HCT116 (cell line): ENCODE measurements around the gene PIGQ. TPM values are rescaled to one million over a fixed set of nuclear protein-coding genes. Genes with fewer than 3 reads are reported as not detected.

Experiments used
- ATAC-seq: fragments of 200-7000 bp; cut with Tn5 transposase; 2 replicates; pipeline ENCODE4 v1.9.1; 2020; ENCODE audit warnings: mild to moderate bottlenecking, moderate library complexity
- BruUV-seq: library from RNA; stranded (reverse); fragments of 400-500 nt; replicated peaks from 2 replicates; lab custom pipeline; 2021; lab: Mats Ljungman, UMichigan
- CTCF ChIA-PET: fragments of 300-600 bp; sonication (Branson Sonifier 250); formaldehyde crosslinking; loops from one replicate; lab custom pipeline; 2021; ENCODE audit warnings: antibody characterized with exemption; lab: Charles Lee
- POLR2A ChIA-PET: fragments of 300-600, 350-600 bp; sonication (Branson Sonifier 250); formaldehyde crosslinking; loops from one replicate; lab custom pipeline; 2021; ENCODE audit warnings: antibody characterized with exemption; lab: Charles Lee
- RAD21 ChIA-PET, 2 experiments: fragments of 300-600 bp; sonication (Branson Sonifier 250); formaldehyde crosslinking; loops; one replicate each; lab custom pipeline; 2023; ENCODE audit warnings: low total read pairs in 2 of 2; ENCODE audit not compliant: uncharacterized antibody in 2 of 2, unreplicated experiment in 2 of 2, low non-redundant PET in 1 of 2; lab: Charles Lee
- DNase-seq: peaks from one replicate; pipeline ENCODE4 v3.0.0-alpha.2; 2010; ENCODE audit warnings: low read depth, low spot score
- H2AFZ ChIP-seq: fragments of 200-600 bp; shearing (Covaris generic), sonication (generic); 2 replicates; pipeline ENCODE4 v1.6.1; 2017; ENCODE audit warnings: low read depth, mixed run types, mixed read lengths, antibody characterized with exemption, low read length; ENCODE audit not compliant: poor library complexity, severe bottlenecking
- H3K27ac ChIP-seq: 2 replicates; pipeline ENCODE4 v1.5.1; 2012; ENCODE audit warnings: low read depth, low read length
- H3K27me3 ChIP-seq: fragments of 200-600 bp; sonication (generic); 2 replicates; pipeline ENCODE4 v1.6.1; 2016; ENCODE audit warnings: mixed run types, low read length, mixed read lengths; ENCODE audit not compliant: insufficient read depth
- H3K36me3 ChIP-seq, 2 experiments: fragments of 200-500 bp in 1 of 2; fragments of 200-600 bp in 1 of 2; sonication (Bioruptor generic) in 1 of 2; sonication (generic) in 1 of 2; 2 replicates each; pipeline versions ENCODE4 v1.5.1 to v1.6.1; 2014 to 2016; ENCODE audit warnings: low read length in 2 of 2, inconsistent platforms in 1 of 2, mixed read lengths in 1 of 2, mixed run types in 1 of 2; ENCODE audit not compliant: insufficient read depth in 2 of 2, control insufficient read depth in 1 of 2
- H3K4me1 ChIP-seq, 2 experiments: fragments of 200-600 bp in 1 of 2; sonication (generic) in 1 of 2; 2 replicates each; pipeline versions ENCODE4 v1.5.1 to v1.6.1; 2012 to 2017; ENCODE audit warnings: low read length in 2 of 2, inconsistent platforms in 1 of 2, mild to moderate bottlenecking in 1 of 2, mixed read lengths in 1 of 2, mixed run types in 1 of 2, moderate library complexity in 1 of 2; ENCODE audit not compliant: insufficient read depth in 2 of 2, control insufficient read depth in 1 of 2
- H3K4me2 ChIP-seq: fragments of 200-600 bp; sonication (generic); 2 replicates; pipeline ENCODE4 v1.6.1; 2017; ENCODE audit warnings: mixed run types, low read length, mixed read lengths
- H3K4me3 ChIP-seq, 2 experiments: fragments of 200-600 bp in 1 of 2; sonication (generic) in 1 of 2; replicated peaks in 1 of 2; 2 replicates each; pipeline ENCODE4 v1.5.1; 2011 to 2016; ENCODE audit warnings: low read length in 2 of 2, control low read depth in 1 of 2, low read depth in 1 of 2, mild to moderate bottlenecking in 1 of 2, mixed read lengths in 1 of 2, mixed run types in 1 of 2
- H3K79me2 ChIP-seq: fragments of 200-600 bp; sonication (generic); 2 replicates; pipeline ENCODE4 v1.6.1; 2017; ENCODE audit warnings: mild to moderate bottlenecking, mixed run types, low read length, moderate library complexity, mixed read lengths; ENCODE audit not compliant: insufficient read depth
- H3K9ac ChIP-seq: fragments of 200-600 bp; sonication (generic); 2 replicates; pipeline ENCODE4 v1.6.1; 2016; ENCODE audit warnings: low read length, mixed read lengths
- H3K9me2 ChIP-seq: fragments of 200-600 bp; sonication (generic), shearing (Covaris generic); 2 replicates; pipeline ENCODE4 v1.6.1; 2017; ENCODE audit warnings: mixed run types, mild to moderate bottlenecking, moderate library complexity; ENCODE audit not compliant: insufficient read depth
- H3K9me3 ChIP-seq, 2 experiments: fragments of 200-500 bp in 1 of 2; fragments of 200-600 bp in 1 of 2; sonication (Bioruptor generic) in 1 of 2; sonication (generic) in 1 of 2; 2 replicates each; pipeline ENCODE4 v1.6.1; 2014 to 2017; ENCODE audit warnings: low read length in 2 of 2, mixed read lengths in 2 of 2, inconsistent platforms in 1 of 2, low read depth in 1 of 2, mild to moderate bottlenecking in 1 of 2, mixed run types in 1 of 2, moderate library complexity in 1 of 2; ENCODE audit not compliant: control insufficient read depth in 1 of 2, insufficient read depth in 1 of 2
- H4K20me1 ChIP-seq: fragments of 200-600 bp; sonication (generic), shearing (Covaris generic); 2 replicates; pipeline ENCODE4 v1.6.1; 2017; ENCODE audit warnings: mixed run types, mild to moderate bottlenecking, moderate library complexity; ENCODE audit not compliant: insufficient read depth
- CBX3 ChIP-seq: IDR thresholded peaks from 2 replicates; pipeline ENCODE4 v1.6.1; 2012; ENCODE audit warnings: low read depth
- CEBPB ChIP-seq: IDR thresholded peaks from 2 replicates; pipeline ENCODE4 v1.6.1; 2012; ENCODE audit warnings: low read depth
- ELF1 ChIP-seq: IDR thresholded peaks from 2 replicates; pipeline ENCODE4 v1.6.1; 2012; ENCODE audit warnings: low read depth, borderline replicate concordance
- EZH2 ChIP-seq: fragments of 200-600 bp; sonication (generic); IDR thresholded peaks from 2 replicates; pipeline ENCODE4 v1.6.1; 2017; ENCODE audit warnings: antibody characterized with exemption, mixed run types
- JUND ChIP-seq: IDR thresholded peaks from 2 replicates; pipeline ENCODE4 v1.6.1; 2012
- POLR2A ChIP-seq: IDR thresholded peaks from 2 replicates; pipeline ENCODE4 v1.7.0; 2011; ENCODE audit warnings: borderline replicate concordance; ENCODE audit not compliant: insufficient read depth, insufficient read length; ENCODE audit errors: extremely low read depth
- POLR2AphosphoS5 ChIP-seq: IDR thresholded peaks from 2 replicates; pipeline ENCODE4 v1.6.1; 2011; ENCODE audit warnings: mild to moderate bottlenecking, low read depth, low read length, moderate library complexity
- RAD21 ChIP-seq: IDR thresholded peaks from 2 replicates; pipeline ENCODE4 v1.6.1; 2012; ENCODE audit warnings: low read depth, mild to moderate bottlenecking
- SIN3A ChIP-seq: IDR thresholded peaks from 2 replicates; pipeline ENCODE4 v1.6.1; 2012; ENCODE audit warnings: low read depth
- SP1 ChIP-seq: IDR thresholded peaks from 2 replicates; pipeline ENCODE4 v1.6.1; 2012; ENCODE audit warnings: low read depth
- SRF ChIP-seq: IDR thresholded peaks from 2 replicates; pipeline ENCODE4 v1.6.1; 2012; ENCODE audit warnings: low read depth
- YY1 ChIP-seq: IDR thresholded peaks from 2 replicates; pipeline ENCODE4 v1.6.1; 2011; ENCODE audit warnings: low read length, low read depth, moderate library complexity, mild to moderate bottlenecking; ENCODE audit not compliant: insufficient replicate concordance; ENCODE audit errors: extremely low read depth
- ZFX ChIP-seq: fragments of 450-650 bp; IDR thresholded peaks from 2 replicates; pipeline ENCODE4 v1.6.1; 2017
- ZNF274 ChIP-seq: fragments of 200-500 bp; sonication (Bioruptor generic); IDR thresholded peaks from 2 replicates; pipeline ENCODE4 v1.6.1; 2014; ENCODE audit warnings: mild to moderate bottlenecking, low read depth, low read length, inconsistent platforms
- intact Hi-C: fragments of 100-400 bp; cut with micrococcal nuclease; formaldehyde crosslinking; loops from 2 replicates; pipeline ENCODE4 v1.10.0; 2022
- total RNA-seq: library from RNA; stranded (reverse); gene quantifications from one replicate; pipeline ENCODE4 v1.2.1, GENCODE V29; 2021; ENCODE audit not compliant: unreplicated experiment
- TF ChIP-seq, protein P1 (sequence below): IDR thresholded peaks from 2 replicates; pipeline ENCODE4 v1.6.1; 2012
- TF ChIP-seq, protein P2 (sequence below): IDR thresholded peaks from 2 replicates; pipeline ENCODE4 v1.6.1; 2012; ENCODE audit warnings: low read depth
- TF ChIP-seq, protein P3 (sequence below): IDR thresholded peaks from 2 replicates; pipeline ENCODE4 v1.6.1; 2012
- TF ChIP-seq, protein P4 (sequence below): IDR thresholded peaks from 2 replicates; pipeline ENCODE4 v1.6.1; 2011; ENCODE audit warnings: mild to moderate bottlenecking, low read length, moderate library complexity; ENCODE audit not compliant: insufficient replicate concordance; ENCODE audit errors: extremely low read depth

PIGQ gene
- total RNA-seq, 1 experiment from 2014 or later = 21.0 TPM

DNA sequence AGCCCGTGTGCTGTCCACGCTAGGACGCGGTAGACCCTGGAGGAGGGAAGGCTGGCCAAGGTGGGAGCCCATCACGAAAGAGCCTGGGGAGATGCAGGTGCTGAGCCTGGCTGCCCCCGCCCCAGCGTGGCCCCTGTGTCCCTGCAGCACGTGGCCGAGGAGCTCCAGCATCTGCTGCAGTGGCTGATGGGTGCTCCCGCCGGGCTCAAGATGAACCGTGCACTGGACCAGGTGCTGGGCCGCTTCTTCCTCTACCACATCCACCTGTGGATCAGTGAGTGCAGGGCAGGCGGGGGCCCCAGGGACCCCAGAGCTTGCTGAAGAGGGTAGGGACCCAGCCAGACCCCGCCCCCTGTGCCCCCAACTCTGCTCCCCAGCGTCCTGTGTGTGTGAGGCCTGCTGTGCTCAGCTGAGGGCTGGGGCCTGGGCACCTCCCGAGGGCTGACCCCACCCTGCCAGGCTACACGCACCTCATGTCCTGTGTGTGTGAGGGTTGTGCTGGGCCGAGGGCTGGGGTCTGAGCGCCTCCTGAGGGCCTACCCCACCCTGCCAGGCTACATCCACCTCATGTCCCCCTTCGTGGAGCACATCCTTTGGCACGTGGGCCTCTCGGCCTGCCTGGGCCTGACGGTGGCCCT lies 8.6 kb downstream of the PIGQ start:
- Histone ChIP-seq H3K27me3 (no peaks in the 10 kb centered on the region), H3K4me2 (no peak overlapping the region), H3K9me2 (no peaks in the 10 kb centered on the region), H3K9ac (no peak overlapping the region), H4K20me1 (no peaks in the 10 kb centered on the region), H3K36me3 (no peaks in the 10 kb centered on the region), H3K27ac (no peak overlapping the region), H3K4me1 (no peaks in the 10 kb centered on the region), H2AFZ (no peak overlapping the region), H3K9me3 (no peaks in the 10 kb centered on the region), H3K79me2 (no peaks in the 10 kb centered on the region), H3K4me3 (no peak overlapping the region)
- TF ChIP-seq RAD21 (no peak), POLR2AphosphoS5 (no peak), CEBPB (no peak), POLR2A (no peak), ZNF274 (no peak), EZH2 (no peak), YY1 (no peak), SRF (no peak), CBX3 (no peak), ZFX (no peak), SP1 (no peak), ELF1 (no peak), SIN3A (no peak), JUND (no peak)
- TF ChIP-seq, protein P1, sequence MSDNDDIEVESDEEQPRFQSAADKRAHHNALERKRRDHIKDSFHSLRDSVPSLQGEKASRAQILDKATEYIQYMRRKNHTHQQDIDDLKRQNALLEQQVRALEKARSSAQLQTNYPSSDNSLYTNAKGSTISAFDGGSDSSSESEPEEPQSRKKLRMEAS = no peak
- TF ChIP-seq, protein P2, sequence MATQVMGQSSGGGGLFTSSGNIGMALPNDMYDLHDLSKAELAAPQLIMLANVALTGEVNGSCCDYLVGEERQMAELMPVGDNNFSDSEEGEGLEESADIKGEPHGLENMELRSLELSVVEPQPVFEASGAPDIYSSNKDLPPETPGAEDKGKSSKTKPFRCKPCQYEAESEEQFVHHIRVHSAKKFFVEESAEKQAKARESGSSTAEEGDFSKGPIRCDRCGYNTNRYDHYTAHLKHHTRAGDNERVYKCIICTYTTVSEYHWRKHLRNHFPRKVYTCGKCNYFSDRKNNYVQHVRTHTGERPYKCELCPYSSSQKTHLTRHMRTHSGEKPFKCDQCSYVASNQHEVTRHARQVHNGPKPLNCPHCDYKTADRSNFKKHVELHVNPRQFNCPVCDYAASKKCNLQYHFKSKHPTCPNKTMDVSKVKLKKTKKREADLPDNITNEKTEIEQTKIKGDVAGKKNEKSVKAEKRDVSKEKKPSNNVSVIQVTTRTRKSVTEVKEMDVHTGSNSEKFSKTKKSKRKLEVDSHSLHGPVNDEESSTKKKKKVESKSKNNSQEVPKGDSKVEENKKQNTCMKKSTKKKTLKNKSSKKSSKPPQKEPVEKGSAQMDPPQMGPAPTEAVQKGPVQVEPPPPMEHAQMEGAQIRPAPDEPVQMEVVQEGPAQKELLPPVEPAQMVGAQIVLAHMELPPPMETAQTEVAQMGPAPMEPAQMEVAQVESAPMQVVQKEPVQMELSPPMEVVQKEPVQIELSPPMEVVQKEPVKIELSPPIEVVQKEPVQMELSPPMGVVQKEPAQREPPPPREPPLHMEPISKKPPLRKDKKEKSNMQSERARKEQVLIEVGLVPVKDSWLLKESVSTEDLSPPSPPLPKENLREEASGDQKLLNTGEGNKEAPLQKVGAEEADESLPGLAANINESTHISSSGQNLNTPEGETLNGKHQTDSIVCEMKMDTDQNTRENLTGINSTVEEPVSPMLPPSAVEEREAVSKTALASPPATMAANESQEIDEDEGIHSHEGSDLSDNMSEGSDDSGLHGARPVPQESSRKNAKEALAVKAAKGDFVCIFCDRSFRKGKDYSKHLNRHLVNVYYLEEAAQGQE = no peak
- TF ChIP-seq, protein P3, sequence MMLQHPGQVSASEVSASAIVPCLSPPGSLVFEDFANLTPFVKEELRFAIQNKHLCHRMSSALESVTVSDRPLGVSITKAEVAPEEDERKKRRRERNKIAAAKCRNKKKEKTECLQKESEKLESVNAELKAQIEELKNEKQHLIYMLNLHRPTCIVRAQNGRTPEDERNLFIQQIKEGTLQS = no peak
- TF ChIP-seq, protein P4, sequence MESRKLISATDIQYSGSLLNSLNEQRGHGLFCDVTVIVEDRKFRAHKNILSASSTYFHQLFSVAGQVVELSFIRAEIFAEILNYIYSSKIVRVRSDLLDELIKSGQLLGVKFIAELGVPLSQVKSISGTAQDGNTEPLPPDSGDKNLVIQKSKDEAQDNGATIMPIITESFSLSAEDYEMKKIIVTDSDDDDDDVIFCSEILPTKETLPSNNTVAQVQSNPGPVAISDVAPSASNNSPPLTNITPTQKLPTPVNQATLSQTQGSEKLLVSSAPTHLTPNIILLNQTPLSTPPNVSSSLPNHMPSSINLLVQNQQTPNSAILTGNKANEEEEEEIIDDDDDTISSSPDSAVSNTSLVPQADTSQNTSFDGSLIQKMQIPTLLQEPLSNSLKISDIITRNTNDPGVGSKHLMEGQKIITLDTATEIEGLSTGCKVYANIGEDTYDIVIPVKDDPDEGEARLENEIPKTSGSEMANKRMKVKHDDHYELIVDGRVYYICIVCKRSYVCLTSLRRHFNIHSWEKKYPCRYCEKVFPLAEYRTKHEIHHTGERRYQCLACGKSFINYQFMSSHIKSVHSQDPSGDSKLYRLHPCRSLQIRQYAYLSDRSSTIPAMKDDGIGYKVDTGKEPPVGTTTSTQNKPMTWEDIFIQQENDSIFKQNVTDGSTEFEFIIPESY = no peak
- CTCF ChIA-PET = interaction anchor here (0.9 to 1.1 kb wide), 2 partner anchors 15 to 82 kb away, joined by 3 read pairs; no protein-coding TSS in a partner anchor
- ATAC-seq (peak; percentile 5; the same call in 1 of the 2 replicates), DNase-seq (no peak)
- RAD21 ChIA-PET = no interaction called here
- intact Hi-C loops = loop anchor here (2.0 kb wide), 1 partner anchor 82 kb away; no protein-coding TSS in a partner anchor
- no TSS peak for BruUV-seq
- POLR2A ChIA-PET = no interaction called here
